Body of pancreas (tissue), 4 donors: ENCODE measurements around the gene LMNA.

Experiments
- POLR2A ChIP-seq, 3 donors: fragments of 450-650 bp; IDR thresholded peaks; one replicate each; pipeline ENCODE4 v1.6.1; 2016; ENCODE audit warnings: antibody characterized with exemption in 3 of 3, mild to moderate bottlenecking in 2 of 3
- TF ChIP-seq, protein P1 (sequence below), 7 experiments: fragments of 450-650 bp in 4 of 7; fragments of 200-600 bp in 3 of 7; sonication (generic) in 3 of 7; IDR thresholded peaks; one replicate each; pipeline ENCODE4 v1.5.1; 2016 to 2019; ENCODE audit warnings: antibody characterized with exemption in 7 of 7

DNA sequence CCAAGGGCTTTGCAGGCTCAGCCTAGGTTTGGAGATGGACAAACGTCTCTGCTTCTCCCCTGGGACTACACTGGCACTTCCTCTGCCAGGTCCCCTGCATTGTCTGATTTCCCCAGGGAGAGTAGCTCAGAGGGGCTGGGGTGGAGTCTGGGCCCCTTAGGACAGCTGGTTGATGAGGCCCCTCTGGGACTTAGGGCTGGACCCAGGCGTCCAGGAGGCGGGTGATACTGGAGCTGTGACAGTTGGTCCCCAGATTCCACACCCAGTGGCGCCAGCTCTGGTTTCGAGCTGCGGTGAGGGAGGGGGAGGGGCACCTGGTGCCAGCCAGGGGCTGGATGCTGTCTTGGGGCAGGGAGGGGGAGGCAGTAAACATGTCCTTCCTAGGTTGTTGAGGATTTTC, 24.8 kb upstream of the LMNA start:
- TF ChIP-seq, protein P1, sequence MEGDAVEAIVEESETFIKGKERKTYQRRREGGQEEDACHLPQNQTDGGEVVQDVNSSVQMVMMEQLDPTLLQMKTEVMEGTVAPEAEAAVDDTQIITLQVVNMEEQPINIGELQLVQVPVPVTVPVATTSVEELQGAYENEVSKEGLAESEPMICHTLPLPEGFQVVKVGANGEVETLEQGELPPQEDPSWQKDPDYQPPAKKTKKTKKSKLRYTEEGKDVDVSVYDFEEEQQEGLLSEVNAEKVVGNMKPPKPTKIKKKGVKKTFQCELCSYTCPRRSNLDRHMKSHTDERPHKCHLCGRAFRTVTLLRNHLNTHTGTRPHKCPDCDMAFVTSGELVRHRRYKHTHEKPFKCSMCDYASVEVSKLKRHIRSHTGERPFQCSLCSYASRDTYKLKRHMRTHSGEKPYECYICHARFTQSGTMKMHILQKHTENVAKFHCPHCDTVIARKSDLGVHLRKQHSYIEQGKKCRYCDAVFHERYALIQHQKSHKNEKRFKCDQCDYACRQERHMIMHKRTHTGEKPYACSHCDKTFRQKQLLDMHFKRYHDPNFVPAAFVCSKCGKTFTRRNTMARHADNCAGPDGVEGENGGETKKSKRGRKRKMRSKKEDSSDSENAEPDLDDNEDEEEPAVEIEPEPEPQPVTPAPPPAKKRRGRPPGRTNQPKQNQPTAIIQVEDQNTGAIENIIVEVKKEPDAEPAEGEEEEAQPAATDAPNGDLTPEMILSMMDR (IDR thresholded peaks at IDR 0.05) = no peak
- no peak for TF ChIP-seq POLR2A (IDR thresholded peaks at IDR 0.05)
